Mesodermal cell (in vitro differentiated cells): ENCODE results near the gene CDKL5.
"Not testable (repeated sequence)": the region's sequence is repeated elsewhere in the genome, so short reads cannot be mapped to it uniquely, and the experiment has no call there.

Experiments
- H3K27ac ChIP-seq: 2 replicates; pipeline ENCODE4 v1.7.0; 2013; ENCODE audit warnings: mild to moderate bottlenecking, low read depth, low read length, moderate library complexity; ENCODE audit not compliant: severe bottlenecking
- H3K36me3 ChIP-seq: 2 replicates; pipeline ENCODE4 v1.7.1; 2013; ENCODE audit warnings: mild to moderate bottlenecking, low read length, moderate library complexity; ENCODE audit not compliant: control insufficient read depth, insufficient read depth
- H3K4me1 ChIP-seq: one replicate; pipeline ENCODE4 v1.7.1; 2013; ENCODE audit warnings: mild to moderate bottlenecking, low read length; ENCODE audit not compliant: insufficient read depth, control insufficient read depth, poor library complexity, severe bottlenecking
- H3K4me3 ChIP-seq: 2 replicates; pipeline ENCODE4 v1.7.0; 2013; ENCODE audit warnings: low read length, control low read depth, mild to moderate bottlenecking; ENCODE audit not compliant: insufficient read depth, poor library complexity, severe bottlenecking; ENCODE audit errors: extremely low read depth
- H3K9me3 ChIP-seq: 2 replicates; pipeline ENCODE4 v1.7.1; 2013; ENCODE audit warnings: mild to moderate bottlenecking, low read length, moderate library complexity; ENCODE audit not compliant: control insufficient read depth
- WGBS, 2 experiments: methylation state at CpG; one replicate each; pipeline ENCODE4 v1.1.5; 2013; ENCODE audit warnings: missing lambda C conversion rate in 2 of 2; ENCODE audit not compliant: insufficient coverage in 2 of 2; 5-methylcytosine and 5-hydroxymethylcytosine counted together

Gene CDKL5

DNA sequence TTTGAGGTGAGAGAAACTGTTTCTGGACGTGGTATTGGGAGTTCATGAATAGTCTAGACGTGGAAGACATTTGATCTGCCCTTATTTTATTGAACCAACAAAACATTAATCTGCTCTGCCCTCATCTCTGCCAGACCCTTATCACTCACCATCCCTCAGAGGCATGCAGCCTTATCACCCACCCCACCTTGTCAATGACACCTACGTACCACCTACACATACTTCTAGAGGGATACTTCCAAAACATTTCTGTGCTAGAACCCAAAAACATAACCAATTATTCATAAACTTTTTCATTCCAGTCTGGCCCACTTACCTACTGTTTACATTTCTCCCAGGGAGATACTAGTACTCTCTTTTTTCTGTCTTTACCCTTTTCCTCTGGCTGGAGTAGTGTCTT lies 141.3 kb downstream of the CDKL5 start:
- no peak overlapping the region for H3K4me3 ChIP-seq
- 100% methylated on average over 1 of the region's 3 CpGs; no CpG with 5 or more reads in 1 of the 2 experiments for WGBS, 2 experiments
- no peaks in the 10 kb centered on the region for H3K36me3 ChIP-seq
- H3K9me3 ChIP-seq: no peaks in the 10 kb centered on the region
- no peak overlapping the region for H3K27ac ChIP-seq
- no peaks in the 10 kb centered on the region for H3K4me1 ChIP-seq

GRCh38 chrX:18573556-18573955 lies 148.1 kb downstream of the CDKL5 start:
- H3K4me1 ChIP-seq: peaks cover 9% of the 10 kb centered on the region
- H3K36me3 ChIP-seq: no peaks in the 10 kb centered on the region
- H3K9me3 ChIP-seq: no peaks in the 10 kb centered on the region
- WGBS, 2 experiments: 100% methylated on average over 1 to 2 of the region's 3 CpGs
- no peak overlapping the region for H3K4me3 ChIP-seq
- H3K27ac ChIP-seq: no peak overlapping the region

DNA sequence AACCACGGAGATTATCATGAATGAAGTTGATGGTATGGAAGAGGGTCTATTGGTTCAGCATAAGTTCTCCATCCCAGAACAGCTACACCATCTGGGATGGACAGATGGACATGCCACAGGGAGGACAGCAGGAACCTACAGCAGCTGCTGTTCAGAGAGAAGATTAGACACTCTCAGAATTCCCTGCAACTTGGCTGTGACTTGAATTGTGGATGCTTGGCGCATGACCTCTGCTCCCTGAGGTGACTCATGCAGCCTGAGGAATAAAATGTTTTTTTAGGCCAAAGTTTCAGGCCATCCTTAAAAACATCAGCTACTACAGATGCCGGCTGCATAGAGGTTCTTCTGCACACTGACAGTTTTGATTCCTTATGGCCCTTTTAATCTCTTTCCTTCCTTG lies 149.2 kb downstream of the CDKL5 start:
- Histone ChIP-seq H3K4me3 (no peak overlapping the region), H3K9me3 (no peaks in the 10 kb centered on the region), H3K4me1 (peaks cover 9% of the 10 kb centered on the region), H3K36me3 (no peaks in the 10 kb centered on the region), H3K27ac (no peak overlapping the region)
- 83 to 100% methylated on average over 1 of the region's 3 CpGs for WGBS, 2 experiments

- WGBS, 2 experiments: no CpG with 5 or more reads among the region's 1 CpG
- Histone ChIP-seq H3K4me3 (no peak overlapping the region), H3K9me3 (no peaks in the 10 kb centered on the region), H3K4me1 (peaks cover 9% of the 10 kb centered on the region), H3K27ac (no peak overlapping the region), H3K36me3 (no peaks in the 10 kb centered on the region)
These were observed 150.3 kb downstream of the CDKL5 start for GRCh38 chrX:18575744-18576143.

- 100% methylated on average over 1 to 2 of the region's 4 CpGs for WGBS, 2 experiments
- Histone ChIP-seq H3K4me1 (peaks cover 9% of the 10 kb centered on the region), H3K9me3 (no peaks in the 10 kb centered on the region), H3K27ac (no peak overlapping the region), H3K36me3 (no peaks in the 10 kb centered on the region), H3K4me3 (no peak overlapping the region)
These were observed 152.0 kb downstream of the CDKL5 start for GRCh38 chrX:18577400-18577799.

- Histone ChIP-seq H3K4me1 (peaks cover 8% of the 10 kb centered on the region), H3K9me3 (no peaks in the 10 kb centered on the region), H3K36me3 (no peaks in the 10 kb centered on the region), H3K4me3 (no peak overlapping the region), H3K27ac (no peak overlapping the region)
- WGBS, 2 experiments: no CpG with 5 or more reads among the region's 2 CpGs
These were observed 153.1 kb downstream of the CDKL5 start for GRCh38 chrX:18578546-18578945.

- Histone ChIP-seq H3K27ac (no peak overlapping the region), H3K9me3 (no peaks in the 10 kb centered on the region), H3K4me3 (no peak overlapping the region), H3K36me3 (peaks cover 3% of the 10 kb centered on the region), H3K4me1 (no peaks in the 10 kb centered on the region)
- WGBS, 2 experiments: no CpG with 5 or more reads among the region's 2 CpGs
These were observed 154.1 kb downstream of the CDKL5 start for GRCh38 chrX:18579495-18579894.

DNA sequence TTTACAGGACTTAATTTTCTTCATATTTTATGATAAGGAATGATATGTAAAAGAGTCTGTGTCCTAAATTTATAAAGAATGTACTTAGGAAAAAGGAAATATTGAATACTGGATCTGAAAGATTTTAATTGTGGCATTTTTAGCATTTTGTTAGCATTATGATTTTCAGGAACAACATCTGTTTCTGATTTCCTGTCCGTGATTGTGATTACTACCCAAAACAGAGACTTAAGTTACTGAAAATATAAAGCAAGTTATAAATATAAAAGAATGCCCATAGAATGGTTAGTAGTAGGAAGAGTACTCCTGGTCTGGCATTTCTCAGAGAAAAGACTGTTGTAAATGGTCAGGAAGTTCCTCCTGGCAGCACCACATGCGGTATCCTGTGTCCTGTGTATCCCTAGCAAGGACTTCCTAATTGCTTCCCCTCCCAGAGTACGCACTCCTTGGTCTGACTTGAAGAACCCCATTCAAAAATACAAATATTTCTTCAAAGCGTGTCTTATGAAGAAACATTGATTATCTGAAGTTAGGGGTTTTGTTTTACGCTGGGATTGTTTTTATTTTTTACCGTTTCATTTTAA lies 157.6 kb downstream of the CDKL5 start:
- no CpG with 5 or more reads among the region's 6 CpGs for WGBS, 2 experiments
- Histone ChIP-seq H3K4me1 (no peaks in the 10 kb centered on the region), H3K27ac (no peak overlapping the region), H3K9me3 (no peaks in the 10 kb centered on the region), H3K36me3 (peaks cover 3% of the 10 kb centered on the region), H3K4me3 (no peak overlapping the region)

GRCh38 chrX:18589292-18589691 lies 163.9 kb downstream of the CDKL5 start:
- not testable (repeated sequence) for H3K36me3 ChIP-seq, H3K9me3 ChIP-seq, H3K27ac ChIP-seq, H3K4me3 ChIP-seq, H3K4me1 ChIP-seq
- no CpG with 5 or more reads among the region's 1 CpG for WGBS, 2 experiments

GRCh38 chrX:18591834-18592233 lies 166.4 kb downstream of the CDKL5 start:
- no peaks in the 10 kb centered on the region for H3K9me3 ChIP-seq
- no CpG with 5 or more reads among the region's 2 CpGs for WGBS, 2 experiments
- peaks cover 2% of the 10 kb centered on the region for H3K36me3 ChIP-seq
- H3K4me3 ChIP-seq: no peak overlapping the region
- no peaks in the 10 kb centered on the region for H3K4me1 ChIP-seq
- H3K27ac ChIP-seq: no peak overlapping the region

DNA sequence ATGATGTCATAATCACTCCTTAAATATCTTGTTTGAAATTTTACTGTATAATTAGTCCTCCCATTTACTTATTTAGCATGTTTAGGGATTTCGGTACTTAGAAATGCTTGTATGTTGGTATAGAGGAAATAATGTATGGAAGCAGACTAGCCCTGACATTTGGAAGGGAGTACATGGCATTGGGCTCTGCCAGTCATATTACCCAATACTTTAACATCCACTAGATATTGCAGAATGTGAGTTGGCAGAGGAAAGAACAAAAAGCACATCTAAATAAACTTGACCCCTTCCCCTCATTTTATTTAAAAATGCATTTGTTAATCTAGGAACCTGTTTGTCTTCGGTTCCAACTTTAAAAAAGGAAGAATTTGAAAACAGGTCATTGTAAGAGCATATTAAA lies 168.7 kb downstream of the CDKL5 start:
- no CpG with 5 or more reads among the region's 2 CpGs for WGBS, 2 experiments

More for the DNA sequence above, 168.7 kb downstream of the CDKL5 start:
- H3K4me3 ChIP-seq: no peak overlapping the region
- H3K9me3 ChIP-seq: no peaks in the 10 kb centered on the region
- H3K36me3 ChIP-seq: no peaks in the 10 kb centered on the region
- H3K27ac ChIP-seq: no peak overlapping the region
- H3K4me1 ChIP-seq: no peaks in the 10 kb centered on the region
